Neural cell (in vitro differentiated cells): ENCODE measurements around the gene FABP6. TPM values are rescaled to one million over a fixed set of nuclear protein-coding genes. Genes with fewer than 3 reads are reported as not detected.

ENCODE experiments used
- H2AFZ ChIP-seq: fragments of 200-600, 300-800 bp; sonication (generic), shearing (Covaris generic); 2 replicates; pipeline ENCODE4 v1.6.0; 2014; ENCODE audit warnings: low read depth, mild to moderate bottlenecking, antibody characterized with exemption, low read length, moderate library complexity
- H3F3A ChIP-seq: fragments of 200-600 bp; shearing (Covaris generic); 2 replicates; pipeline ENCODE4 v1.6.1; 2016; ENCODE audit warnings: mild to moderate bottlenecking, moderate library complexity, mixed read lengths, antibody characterized with exemption, low read length; ENCODE audit not compliant: insufficient read depth, poor library complexity, severe bottlenecking
- H3K27ac ChIP-seq: fragments of 200-600, 300-800 bp; sonication (generic), shearing (Covaris generic); 2 replicates; pipeline ENCODE4 v1.5.1; 2014; ENCODE audit warnings: mild to moderate bottlenecking, low read length, moderate library complexity
- H3K27me3 ChIP-seq: fragments of 300-800, 200-600 bp; sonication (generic), shearing (Covaris generic); 2 replicates; pipeline ENCODE4 v1.6.0; 2014; ENCODE audit warnings: mild to moderate bottlenecking, low read depth, low read length, moderate library complexity; ENCODE audit not compliant: insufficient read depth
- H3K36me3 ChIP-seq: fragments of 300-800, 200-600 bp; sonication (generic), shearing (Covaris generic); 2 replicates; pipeline ENCODE4 v1.5.1; 2014; ENCODE audit warnings: mild to moderate bottlenecking, antibody characterized with exemption, low read length, moderate library complexity; ENCODE audit not compliant: insufficient read depth
- H3K4me2 ChIP-seq: fragments of 300-800, 200-600 bp; sonication (generic), shearing (Covaris generic); 2 replicates; pipeline ENCODE4 v1.6.0; 2014; ENCODE audit warnings: mild to moderate bottlenecking, low read length
- H3K4me3 ChIP-seq: fragments of 300-800, 200-600 bp; sonication (generic), shearing (Covaris generic); 2 replicates; pipeline ENCODE4 v1.5.1; 2014; ENCODE audit warnings: mild to moderate bottlenecking, low read length, moderate library complexity
- H3K79me2 ChIP-seq: fragments of 200-600 bp; shearing (Covaris generic); replicated peaks from 2 replicates; pipeline ENCODE4 v1.6.0; 2014; ENCODE audit warnings: mild to moderate bottlenecking, low read length, moderate library complexity; ENCODE audit not compliant: insufficient read depth
- H3K9ac ChIP-seq: fragments of 300-800, 200-600 bp; sonication (generic), shearing (Covaris generic); 2 replicates; pipeline ENCODE4 v1.6.1; 2016; ENCODE audit warnings: mild to moderate bottlenecking, low read length, mixed read lengths
- H3K9me2 ChIP-seq: fragments of 200-600 bp; shearing (Covaris generic); 2 replicates; pipeline ENCODE4 v1.6.1; 2016; ENCODE audit warnings: mild to moderate bottlenecking, low read length, mixed read lengths; ENCODE audit not compliant: insufficient read depth
- H3K9me3 ChIP-seq: fragments of 200-600, 300-800 bp; sonication (generic), shearing (Covaris generic); 2 replicates; pipeline ENCODE4 v1.6.1; 2016; ENCODE audit warnings: mild to moderate bottlenecking, mixed run types, low read length, moderate library complexity, mixed read lengths
- H4K20me1 ChIP-seq: fragments of 200-600 bp; shearing (Covaris generic); 2 replicates; pipeline ENCODE4 v1.6.1; 2016; ENCODE audit warnings: mild to moderate bottlenecking, mixed run types; ENCODE audit not compliant: insufficient read depth
- CTCF ChIP-seq: fragments of 450-650 bp; IDR thresholded peaks from 2 replicates; pipeline ENCODE4 v1.5.1; 2014; ENCODE audit warnings: antibody characterized with exemption, mild to moderate bottlenecking, moderate library complexity; ENCODE audit not compliant: poor library complexity, severe bottlenecking
- EP300 ChIP-seq: fragments of 450-650 bp; conservative IDR thresholded peaks from 2 replicates; pipeline ENCODE4 v1.6.1; 2014; ENCODE audit warnings: antibody characterized with exemption, mild to moderate bottlenecking, moderate library complexity; ENCODE audit not compliant: poor library complexity, severe bottlenecking
- EZH2 ChIP-seq: fragments of 200-600, 300-800 bp; shearing (Covaris generic), sonication (generic); IDR thresholded peaks from 2 replicates; pipeline ENCODE4 v1.6.1; 2014; ENCODE audit warnings: antibody characterized with exemption, low read length, borderline replicate concordance, mild to moderate bottlenecking; ENCODE audit not compliant: insufficient read depth, poor library complexity, severe bottlenecking
- MXI1 ChIP-seq: fragments of 450-650 bp; conservative IDR thresholded peaks from 2 replicates; pipeline ENCODE4 v1.6.1; 2014; ENCODE audit warnings: antibody characterized with exemption, mild to moderate bottlenecking; ENCODE audit not compliant: poor library complexity, severe bottlenecking
- POLR2AphosphoS5 ChIP-seq: IDR thresholded peaks from 2 replicates; pipeline ENCODE4 v1.6.1; 2012
- RAD21 ChIP-seq: fragments of 450-650 bp; conservative IDR thresholded peaks from 2 replicates; pipeline ENCODE4 v1.6.1; 2014; ENCODE audit warnings: antibody characterized with exemption, mild to moderate bottlenecking, moderate library complexity
- REST ChIP-seq: IDR thresholded peaks from 2 replicates; pipeline ENCODE4 v1.6.1; 2012; ENCODE audit warnings: borderline replicate concordance
- SMC3 ChIP-seq: fragments of 450-650 bp; conservative IDR thresholded peaks from 2 replicates; pipeline ENCODE4 v1.6.1; 2014; ENCODE audit warnings: antibody characterized with exemption, mild to moderate bottlenecking, moderate library complexity; ENCODE audit not compliant: poor library complexity
- TAF1 ChIP-seq: IDR thresholded peaks from 2 replicates; pipeline ENCODE4 v1.6.1; 2012; ENCODE audit warnings: low read depth
- polyA plus RNA-seq: library from polyadenylated mRNA; depleted of rRNA; stranded (reverse); fragments of >200 nt; gene quantifications from 2 replicates; pipeline ENCODE4 v1.2.3, GENCODE V29; 2014

The FABP6 gene
- polyA plus RNA-seq, 1 donor from 2014 or later: 3.6 TPM

- Histone ChIP-seq H2AFZ (no peak overlapping the region), H3K27ac (no peak overlapping the region), H3K36me3 (no peaks in the 10 kb centered on the region), H3F3A (no peaks in the 10 kb centered on the region), H3K4me3 (no peak overlapping the region), H3K9me2 (no peaks in the 10 kb centered on the region), H3K4me2 (no peak overlapping the region), H3K9ac (no peak overlapping the region), H4K20me1 (no peaks in the 10 kb centered on the region), H3K27me3 (no peaks in the 10 kb centered on the region), H3K9me3 (no peaks in the 10 kb centered on the region), H3K79me2 (no peaks in the 10 kb centered on the region)
- TF ChIP-seq EP300 (no peak), MXI1 (no peak), EZH2 (no peak), CTCF (no peak), RAD21 (no peak), REST (no peak), POLR2AphosphoS5 (no peak), TAF1 (no peak), SMC3 (no peak)
These were observed 57.6 kb downstream of the FABP6 start for GRCh38 chr5:160286947-160287346.

- Histone ChIP-seq H3K79me2 (no peaks in the 10 kb centered on the region), H3K9me2 (no peaks in the 10 kb centered on the region), H3K36me3 (no peaks in the 10 kb centered on the region), H3K4me3 (no peak overlapping the region), H3K27ac (no peak overlapping the region), H3K4me2 (no peak overlapping the region), H2AFZ (no peak overlapping the region), H3K27me3 (no peaks in the 10 kb centered on the region), H4K20me1 (no peaks in the 10 kb centered on the region), H3K9ac (no peak overlapping the region), H3F3A (no peaks in the 10 kb centered on the region), H3K9me3 (no peaks in the 10 kb centered on the region)
- no peak for TF ChIP-seq RAD21
- no peak for TF ChIP-seq EZH2
- TF ChIP-seq REST: no peak
- TF ChIP-seq POLR2AphosphoS5: no peak
- TF ChIP-seq MXI1: no peak
- no peak for TF ChIP-seq EP300
- TF ChIP-seq CTCF: no peak
- TF ChIP-seq TAF1: no peak
- no peak for TF ChIP-seq SMC3
These were observed 58.2 kb downstream of the FABP6 start for GRCh38 chr5:160287378-160288051.
